ENCODE data around the gene GPD2.

GPD2 gene

GRCh38 chr2:156573710-156574109 lies 137.5 kb downstream of the GPD2 start:
- TF ChIP-seq SUZ12 (IDR thresholded peaks at IDR 0.05; ENCODE audit: extremely low read depth, insufficient read depth, insufficient read length) = no peak
- no peak for TF ChIP-seq YY1 (IDR thresholded peaks at IDR 0.05; ENCODE audit: insufficient read depth, insufficient read length)
- no peak for TF ChIP-seq ZNF274 (IDR thresholded peaks at IDR 0.05; ENCODE audit: low read depth, low read length)
- DNase-seq (ENCODE audit: low read depth, low spot score) = no peak
- H3K4me3 ChIP-seq (ENCODE audit: insufficient read length, low read depth) = no peak overlapping the region
- H3K27me3 ChIP-seq (ENCODE audit: insufficient read depth, insufficient read length) = no peaks in the 10 kb centered on the region
- peaks cover 33% of the 10 kb centered on the region for H3K36me3 ChIP-seq (ENCODE audit: insufficient read depth, insufficient read length, low read length)
- no peaks in the 10 kb centered on the region for H3K9me3 ChIP-seq (ENCODE audit: insufficient read depth, low read length)
- no peaks in the 10 kb centered on the region for H3K4me1 ChIP-seq (ENCODE audit: insufficient read depth, insufficient read length)
- H3K9ac ChIP-seq (ENCODE audit: insufficient read length, low read depth) = no peak overlapping the region

GRCh38 chr2:156574112-156574511 lies 137.9 kb downstream of the GPD2 start:
- no peak overlapping the region for H3K9ac ChIP-seq (ENCODE audit: insufficient read length, low read depth)
- no peak for DNase-seq (ENCODE audit: low read depth, low spot score)
- H3K4me1 ChIP-seq (ENCODE audit: insufficient read depth, insufficient read length) = no peaks in the 10 kb centered on the region
- H3K27me3 ChIP-seq (ENCODE audit: insufficient read depth, insufficient read length) = no peaks in the 10 kb centered on the region
- no peak overlapping the region for H3K4me3 ChIP-seq (ENCODE audit: insufficient read length, low read depth)
- peaks cover 32% of the 10 kb centered on the region for H3K36me3 ChIP-seq (ENCODE audit: insufficient read depth, insufficient read length, low read length)
- TF ChIP-seq YY1 (IDR thresholded peaks at IDR 0.05; ENCODE audit: insufficient read depth, insufficient read length) (no peak), ZNF274 (IDR thresholded peaks at IDR 0.05; ENCODE audit: low read depth, low read length) (no peak), SUZ12 (IDR thresholded peaks at IDR 0.05; ENCODE audit: extremely low read depth, insufficient read depth, insufficient read length) (no peak)
- H3K9me3 ChIP-seq (ENCODE audit: insufficient read depth, low read length) = no peaks in the 10 kb centered on the region

- no peak for DNase-seq (ENCODE audit: low read depth, low spot score)
- Histone ChIP-seq H3K4me1 (ENCODE audit: insufficient read depth, insufficient read length) (no peaks in the 10 kb centered on the region), H3K36me3 (ENCODE audit: insufficient read depth, insufficient read length, low read length) (peaks cover 26% of the 10 kb centered on the region), H3K9me3 (ENCODE audit: insufficient read depth, low read length) (no peaks in the 10 kb centered on the region), H3K27me3 (ENCODE audit: insufficient read depth, insufficient read length) (no peaks in the 10 kb centered on the region), H3K9ac (ENCODE audit: insufficient read length, low read depth) (no peak overlapping the region), H3K4me3 (ENCODE audit: insufficient read length, low read depth) (no peak overlapping the region)
- TF ChIP-seq YY1 (IDR thresholded peaks at IDR 0.05; ENCODE audit: insufficient read depth, insufficient read length) (no peak), ZNF274 (IDR thresholded peaks at IDR 0.05; ENCODE audit: low read depth, low read length) (no peak), SUZ12 (IDR thresholded peaks at IDR 0.05; ENCODE audit: extremely low read depth, insufficient read depth, insufficient read length) (no peak)
Measured at GRCh38 chr2:156576005-156576404, 139.8 kb downstream of the GPD2 start.

GRCh38 chr2:156580501-156580900 lies 144.3 kb downstream of the GPD2 start:
- TF ChIP-seq ZNF274 (IDR thresholded peaks at IDR 0.05; ENCODE audit: low read depth, low read length) (no peak), SUZ12 (IDR thresholded peaks at IDR 0.05; ENCODE audit: extremely low read depth, insufficient read depth, insufficient read length) (no peak), YY1 (IDR thresholded peaks at IDR 0.05; ENCODE audit: insufficient read depth, insufficient read length) (no peak)
- Histone ChIP-seq H3K9me3 (ENCODE audit: insufficient read depth, low read length) (no peaks in the 10 kb centered on the region), H3K4me1 (ENCODE audit: insufficient read depth, insufficient read length) (no peaks in the 10 kb centered on the region), H3K4me3 (ENCODE audit: insufficient read length, low read depth) (no peak overlapping the region), H3K27me3 (ENCODE audit: insufficient read depth, insufficient read length) (no peaks in the 10 kb centered on the region), H3K36me3 (ENCODE audit: insufficient read depth, insufficient read length, low read length) (peaks cover 26% of the 10 kb centered on the region), H3K9ac (ENCODE audit: insufficient read length, low read depth) (no peak overlapping the region)
- DNase-seq (ENCODE audit: low read depth, low spot score) = no peak

GRCh38 chr2:156581280-156581679 lies 145.1 kb downstream of the GPD2 start:
- H3K36me3 ChIP-seq (ENCODE audit: insufficient read depth, insufficient read length, low read length) = peaks cover 26% of the 10 kb centered on the region
- no peak overlapping the region for H3K4me3 ChIP-seq (ENCODE audit: insufficient read length, low read depth)
- no peaks in the 10 kb centered on the region for H3K9me3 ChIP-seq (ENCODE audit: insufficient read depth, low read length)
- H3K9ac ChIP-seq (ENCODE audit: insufficient read length, low read depth) = no peak overlapping the region
- no peak for DNase-seq (ENCODE audit: low read depth, low spot score)
- H3K27me3 ChIP-seq (ENCODE audit: insufficient read depth, insufficient read length) = no peaks in the 10 kb centered on the region
- TF ChIP-seq SUZ12 (IDR thresholded peaks at IDR 0.05; ENCODE audit: extremely low read depth, insufficient read depth, insufficient read length) (no peak), YY1 (IDR thresholded peaks at IDR 0.05; ENCODE audit: insufficient read depth, insufficient read length) (no peak), ZNF274 (IDR thresholded peaks at IDR 0.05; ENCODE audit: low read depth, low read length) (no peak)
- H3K4me1 ChIP-seq (ENCODE audit: insufficient read depth, insufficient read length) = no peaks in the 10 kb centered on the region

GRCh38 chr2:156585457-156585856 lies 149.3 kb downstream of the GPD2 start:
- Histone ChIP-seq H3K36me3 (ENCODE audit: insufficient read depth, insufficient read length, low read length) (peaks cover 12% of the 10 kb centered on the region), H3K9ac (ENCODE audit: insufficient read length, low read depth) (no peak overlapping the region), H3K9me3 (ENCODE audit: insufficient read depth, low read length) (no peaks in the 10 kb centered on the region), H3K4me3 (ENCODE audit: insufficient read length, low read depth) (no peak overlapping the region), H3K4me1 (ENCODE audit: insufficient read depth, insufficient read length) (no peaks in the 10 kb centered on the region), H3K27me3 (ENCODE audit: insufficient read depth, insufficient read length) (no peaks in the 10 kb centered on the region)
- DNase-seq (ENCODE audit: low read depth, low spot score) = no peak
- TF ChIP-seq YY1 (IDR thresholded peaks at IDR 0.05; ENCODE audit: insufficient read depth, insufficient read length) (no peak), SUZ12 (IDR thresholded peaks at IDR 0.05; ENCODE audit: extremely low read depth, insufficient read depth, insufficient read length) (no peak), ZNF274 (IDR thresholded peaks at IDR 0.05; ENCODE audit: low read depth, low read length) (no peak)

- Histone ChIP-seq H3K9ac (ENCODE audit: insufficient read length, low read depth) (no peak overlapping the region), H3K27me3 (ENCODE audit: insufficient read depth, insufficient read length) (no peaks in the 10 kb centered on the region), H3K4me3 (ENCODE audit: insufficient read length, low read depth) (no peak overlapping the region), H3K9me3 (ENCODE audit: insufficient read depth, low read length) (no peaks in the 10 kb centered on the region), H3K4me1 (ENCODE audit: insufficient read depth, insufficient read length) (no peaks in the 10 kb centered on the region), H3K36me3 (ENCODE audit: insufficient read depth, insufficient read length, low read length) (peaks cover 12% of the 10 kb centered on the region)
- no peak for DNase-seq (ENCODE audit: low read depth, low spot score)
- TF ChIP-seq ZNF274 (IDR thresholded peaks at IDR 0.05; ENCODE audit: low read depth, low read length) = no peak
- TF ChIP-seq YY1 (IDR thresholded peaks at IDR 0.05; ENCODE audit: insufficient read depth, insufficient read length) = no peak
Measured at GRCh38 chr2:156586621-156587020, 150.4 kb downstream of the GPD2 start.

Measured in NT2/D1 (cell line).